ENCODE data around the gene TNS4.

Gene TNS4

GRCh38 chr17:40464392-40464855, 37.0 kb downstream of the TNS4 start:
- Histone ChIP-seq H3K27me3 (ENCODE audit: insufficient read depth, poor library complexity, severe bottlenecking) (no peaks in the 10 kb centered on the region), H3K4me3 (replicated peaks; ENCODE audit: insufficient read depth, low read length) (no peak overlapping the region), H3K27ac (replicated peaks) (no peak overlapping the region)
- TF ChIP-seq REST (IDR thresholded peaks at IDR 0.05; ENCODE audit: insufficient replicate concordance, low read depth): no peak
- no peak for TF ChIP-seq CTCF (IDR thresholded peaks at IDR 0.05; ENCODE audit: insufficient read depth, low read length)
- no peak for TF ChIP-seq GABPA (IDR thresholded peaks at IDR 0.05; ENCODE audit: low read depth)
- TF ChIP-seq POLR2AphosphoS5 (IDR thresholded peaks at IDR 0.05; ENCODE audit: low read depth): no peak
- TF ChIP-seq SPI1 (IDR thresholded peaks at IDR 0.05; ENCODE audit: borderline replicate concordance, low read depth): no peak
- no peak for DNase-seq (ENCODE audit: low read depth in 1 of 2, low spot score in 1 of 2)

GRCh38 chr17:40463122-40463550, 38.3 kb downstream of the TNS4 start:
- H3K27ac ChIP-seq (replicated peaks): no peak overlapping the region

More at GRCh38 chr17:40463122-40463550, 38.3 kb downstream of the TNS4 start:
- H3K4me3 ChIP-seq (replicated peaks; ENCODE audit: insufficient read depth, low read length): no peak overlapping the region
- H3K27me3 ChIP-seq (ENCODE audit: insufficient read depth, poor library complexity, severe bottlenecking): no peaks in the 10 kb centered on the region
- no peak for DNase-seq (ENCODE audit: low read depth in 1 of 2, low spot score in 1 of 2)
- TF ChIP-seq SPI1 (IDR thresholded peaks at IDR 0.05; ENCODE audit: borderline replicate concordance, low read depth): no peak
- TF ChIP-seq POLR2AphosphoS5 (IDR thresholded peaks at IDR 0.05; ENCODE audit: low read depth): no peak
- TF ChIP-seq GABPA (IDR thresholded peaks at IDR 0.05; ENCODE audit: low read depth): no peak
- TF ChIP-seq REST (IDR thresholded peaks at IDR 0.05; ENCODE audit: insufficient replicate concordance, low read depth): no peak
- TF ChIP-seq CTCF (IDR thresholded peaks at IDR 0.05; ENCODE audit: insufficient read depth, low read length): no peak

Measured in HL-60 (cell line).